Skeletal muscle satellite cell (primary cell): ENCODE measurements around the gene COL15A1.

ENCODE experiments used
- H3K27me3 ChIP-seq: 2 replicates; pipeline ENCODE4 v1.7.0; 2013; ENCODE audit warnings: low read length; ENCODE audit not compliant: control insufficient read depth, insufficient read depth
- H3K36me3 ChIP-seq: 2 replicates; pipeline ENCODE4 v1.7.0; 2013; ENCODE audit warnings: mild to moderate bottlenecking, control low read depth, low read length; ENCODE audit not compliant: insufficient read depth
- H3K4me1 ChIP-seq: 2 replicates; pipeline ENCODE4 v1.7.0; 2013; ENCODE audit warnings: low read length; ENCODE audit not compliant: control insufficient read depth, insufficient read depth
- H3K4me2 ChIP-seq: 2 replicates; pipeline ENCODE4 v1.7.0; 2013; ENCODE audit warnings: mild to moderate bottlenecking, low read length
- H3K4me3 ChIP-seq: 2 replicates; pipeline ENCODE4 v1.7.0; 2013; ENCODE audit warnings: low read length
- H3K9ac ChIP-seq: 2 replicates; pipeline ENCODE4 v1.7.0; 2013; ENCODE audit warnings: mild to moderate bottlenecking, low read depth, low read length, moderate library complexity
- H3K9me3 ChIP-seq: replicated peaks from 2 replicates; pipeline ENCODE4 v1.7.0; 2013; ENCODE audit warnings: mild to moderate bottlenecking, control low read depth, low read length

Gene COL15A1

DNA sequence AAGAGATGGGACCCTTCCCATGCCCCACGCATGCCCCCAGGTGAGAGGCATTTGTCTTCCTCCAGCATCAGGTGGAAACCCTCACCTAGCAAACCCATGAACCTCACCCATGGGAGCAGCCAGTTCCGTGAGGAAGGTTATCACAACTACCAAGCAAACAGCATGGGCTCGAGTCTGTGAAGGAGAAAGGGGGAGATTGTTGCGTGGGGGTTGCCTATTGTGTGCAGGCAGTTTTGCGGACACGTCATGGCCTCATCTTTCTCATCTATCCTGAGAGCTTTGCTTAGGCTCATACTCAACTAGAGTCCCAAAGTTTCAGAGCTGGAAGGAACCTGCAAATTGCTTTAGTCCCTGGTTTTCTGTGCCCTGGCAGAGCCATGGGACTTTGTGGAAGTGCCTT lies 87.6 kb downstream of the COL15A1 start:
- no peak overlapping the region for H3K4me2 ChIP-seq
- no peak overlapping the region for H3K4me3 ChIP-seq
- H3K9me3 ChIP-seq, result no peaks in the 10 kb centered on the region
- no peak overlapping the region for H3K9ac ChIP-seq
- no peaks in the 10 kb centered on the region for H3K36me3 ChIP-seq
- H3K27me3 ChIP-seq, result peaks cover 17% of the 10 kb centered on the region
- H3K4me1 ChIP-seq, result peaks cover 17% of the 10 kb centered on the region

DNA sequence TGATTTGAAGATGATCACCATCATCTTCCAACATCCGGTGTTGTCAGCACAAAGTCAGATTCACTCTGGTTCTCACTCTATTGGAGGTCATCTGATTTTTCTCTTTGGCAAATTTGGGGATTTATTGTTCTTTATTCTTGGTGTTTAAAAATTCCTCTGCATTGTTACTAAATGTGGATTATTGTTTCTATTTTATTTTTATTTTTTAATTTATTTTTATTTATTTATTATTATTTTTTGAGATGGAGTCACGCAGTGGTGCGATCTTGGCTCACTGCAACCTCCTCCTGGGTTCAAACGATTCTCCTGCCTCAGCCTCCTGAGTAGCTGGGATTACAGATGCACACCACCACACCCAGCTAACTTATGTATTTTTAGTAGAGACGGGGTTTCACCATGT lies 88.3 kb downstream of the COL15A1 start:
- H3K9me3 ChIP-seq, result no peaks in the 10 kb centered on the region
- H3K4me1 ChIP-seq, result peaks cover 17% of the 10 kb centered on the region
- peaks cover 12% of the 10 kb centered on the region for H3K27me3 ChIP-seq
- H3K4me2 ChIP-seq, result no peak overlapping the region
- H3K36me3 ChIP-seq, result no peaks in the 10 kb centered on the region
- no peak overlapping the region for H3K9ac ChIP-seq
- H3K4me3 ChIP-seq, result no peak overlapping the region

DNA sequence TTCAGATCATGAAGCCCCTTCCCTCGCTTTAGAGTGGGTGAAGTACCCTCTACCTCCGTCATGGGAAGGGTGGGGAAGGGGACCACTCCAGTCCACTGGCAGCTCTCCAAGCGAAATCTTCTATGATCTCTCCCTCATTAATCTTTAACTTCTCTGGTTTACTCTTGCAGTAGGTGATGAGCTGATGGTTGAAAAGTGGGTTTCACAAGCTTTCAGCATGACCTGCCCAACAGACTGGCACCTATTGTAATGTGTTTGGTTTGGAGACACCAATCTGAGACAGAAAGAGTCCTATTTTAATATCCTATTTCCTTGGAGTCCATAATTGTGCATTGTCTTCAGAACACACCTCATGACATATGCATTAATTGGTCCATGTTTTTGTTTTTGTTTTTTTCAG lies 90.4 kb downstream of the COL15A1 start:
- Histone ChIP-seq H3K4me1 (peaks cover 30% of the 10 kb centered on the region), H3K9ac (no peak overlapping the region), H3K9me3 (no peaks in the 10 kb centered on the region), H3K4me2 (no peak overlapping the region), H3K36me3 (no peaks in the 10 kb centered on the region), H3K4me3 (no peak overlapping the region), H3K27me3 (peaks cover 13% of the 10 kb centered on the region)

DNA sequence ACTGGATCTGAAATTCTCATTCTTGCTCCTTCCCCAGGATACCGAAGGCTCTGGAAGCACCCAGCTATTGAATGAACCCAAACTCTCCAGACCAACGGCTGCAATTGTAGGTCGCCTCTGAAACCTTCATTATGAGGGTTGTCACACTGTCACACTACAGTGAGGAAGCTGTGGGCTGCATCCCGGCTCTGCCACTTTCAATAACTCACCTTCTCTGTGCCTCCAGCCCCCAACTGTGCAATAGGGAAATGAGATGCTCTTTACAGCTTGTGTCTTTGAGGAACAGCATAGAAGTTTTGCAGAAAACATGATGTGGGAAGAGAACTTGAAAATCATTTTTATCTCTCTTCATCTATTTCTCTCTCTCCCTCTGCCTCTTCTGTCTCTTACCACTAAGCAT lies 91.6 kb downstream of the COL15A1 start:
- no peaks in the 10 kb centered on the region for H3K9me3 ChIP-seq

DNA sequence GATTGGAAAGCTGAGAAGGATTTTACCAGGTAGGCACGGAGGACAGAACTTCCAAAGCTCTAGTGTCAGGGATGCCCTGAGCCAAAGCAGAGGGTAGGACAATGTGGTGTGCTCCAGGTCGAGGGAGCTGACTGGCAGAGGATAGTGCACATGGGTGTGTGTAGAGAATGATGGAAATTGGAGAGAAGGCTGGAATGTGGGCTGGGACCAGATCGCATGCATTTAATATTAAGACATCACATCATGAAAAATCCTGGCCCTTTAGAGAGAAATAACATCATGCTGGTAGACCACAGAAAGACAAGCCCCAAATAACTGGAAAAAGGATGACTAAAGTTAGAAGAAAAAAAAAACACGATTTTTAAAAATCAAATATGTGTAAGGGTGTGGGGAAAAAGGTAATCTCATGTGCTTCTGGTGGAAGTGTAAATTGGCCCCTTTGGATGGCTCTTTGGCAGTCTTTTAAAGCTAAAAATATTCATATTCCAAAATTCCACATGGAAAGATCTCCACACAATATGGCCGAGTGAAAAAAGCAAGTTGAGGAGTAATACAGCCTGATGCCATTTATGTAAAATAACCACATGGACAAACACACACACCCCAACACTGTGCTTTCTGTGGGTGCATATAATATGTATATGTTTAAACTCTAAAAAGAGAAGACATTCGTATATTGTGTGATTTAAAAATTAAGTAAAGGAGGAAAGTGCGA lies 94.2 kb downstream of the COL15A1 start:
- no peaks in the 10 kb centered on the region for H3K9me3 ChIP-seq
- H3K27me3 ChIP-seq, result peaks cover 13% of the 10 kb centered on the region
- no peak overlapping the region for H3K4me3 ChIP-seq
- no peaks in the 10 kb centered on the region for H3K36me3 ChIP-seq
- H3K9ac ChIP-seq, result peak overlapping the region; percentile 17
- no peak overlapping the region for H3K4me2 ChIP-seq
- peaks cover 41% of the 10 kb centered on the region for H3K4me1 ChIP-seq

More for the DNA sequence above, 91.6 kb downstream of the COL15A1 start:
- Histone ChIP-seq H3K9ac (no peak overlapping the region), H3K36me3 (no peaks in the 10 kb centered on the region), H3K4me1 (peaks cover 35% of the 10 kb centered on the region), H3K4me2 (no peak overlapping the region), H3K27me3 (peaks cover 13% of the 10 kb centered on the region), H3K4me3 (no peak overlapping the region)

DNA sequence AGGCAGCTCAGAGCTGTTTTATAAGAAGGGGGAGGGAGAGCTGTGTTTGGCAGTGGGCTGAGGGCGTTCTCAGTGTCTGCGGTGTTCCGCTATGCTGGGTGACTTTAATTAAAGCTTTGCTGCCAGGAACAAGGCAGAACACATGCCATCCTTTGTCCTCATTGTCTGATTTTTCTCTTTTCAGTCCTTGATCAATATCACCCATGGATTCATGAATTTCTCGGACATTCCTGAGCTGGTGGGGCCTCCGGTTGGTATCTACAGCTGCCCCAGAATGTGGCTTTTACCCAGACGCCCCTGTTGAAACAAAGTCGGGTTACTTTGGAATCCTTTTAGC lies 94.7 kb downstream of the COL15A1 start:
- H3K27me3 ChIP-seq, result peaks cover 13% of the 10 kb centered on the region
- no peaks in the 10 kb centered on the region for H3K36me3 ChIP-seq
- peak overlapping the region; percentile 17 for H3K9ac ChIP-seq

DNA sequence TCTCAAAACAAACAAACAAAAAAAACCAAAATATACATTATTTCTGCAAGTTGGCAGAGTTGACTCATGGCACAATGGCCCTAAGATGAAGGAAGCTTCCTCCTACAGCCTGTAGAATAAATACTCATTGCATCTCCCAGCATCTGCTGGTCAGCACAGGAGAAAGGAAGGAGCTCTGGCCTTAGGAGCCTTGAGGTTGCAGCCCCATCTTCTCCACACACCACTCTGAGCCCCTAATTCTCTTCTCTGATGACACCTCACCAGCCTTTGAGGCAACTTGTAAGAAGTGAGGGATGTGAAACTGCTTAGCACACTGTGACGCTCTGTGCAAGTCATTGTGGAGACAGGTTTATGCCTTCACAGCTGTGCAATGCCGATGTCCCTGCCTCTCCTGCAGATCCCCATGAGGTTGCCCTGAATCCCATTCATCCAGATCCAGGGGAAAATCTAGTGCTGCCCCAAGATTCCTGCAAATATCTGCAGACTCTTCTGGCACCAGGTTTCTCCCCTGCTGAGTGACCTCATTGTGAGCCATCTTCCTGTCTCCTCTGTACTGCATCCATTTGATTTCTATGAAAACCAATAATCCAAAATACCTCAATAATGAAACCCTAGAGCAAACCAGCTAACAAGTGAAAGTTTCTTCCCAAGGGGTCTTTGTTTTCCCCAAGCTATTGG lies 95.9 kb downstream of the COL15A1 start:
- H3K4me1 ChIP-seq, result peaks cover 41% of the 10 kb centered on the region
- peaks cover 10% of the 10 kb centered on the region for H3K27me3 ChIP-seq
- H3K9me3 ChIP-seq, result no peaks in the 10 kb centered on the region
- peak overlapping the region; percentile 22 for H3K4me2 ChIP-seq
- no peak overlapping the region for H3K4me3 ChIP-seq
- no peaks in the 10 kb centered on the region for H3K36me3 ChIP-seq
- H3K9ac ChIP-seq, result no peak overlapping the region

More for the DNA sequence above, 94.7 kb downstream of the COL15A1 start:
- Histone ChIP-seq H3K9me3 (no peaks in the 10 kb centered on the region), H3K4me3 (no peak overlapping the region), H3K4me1 (peaks cover 41% of the 10 kb centered on the region), H3K4me2 (no peak overlapping the region)

DNA sequence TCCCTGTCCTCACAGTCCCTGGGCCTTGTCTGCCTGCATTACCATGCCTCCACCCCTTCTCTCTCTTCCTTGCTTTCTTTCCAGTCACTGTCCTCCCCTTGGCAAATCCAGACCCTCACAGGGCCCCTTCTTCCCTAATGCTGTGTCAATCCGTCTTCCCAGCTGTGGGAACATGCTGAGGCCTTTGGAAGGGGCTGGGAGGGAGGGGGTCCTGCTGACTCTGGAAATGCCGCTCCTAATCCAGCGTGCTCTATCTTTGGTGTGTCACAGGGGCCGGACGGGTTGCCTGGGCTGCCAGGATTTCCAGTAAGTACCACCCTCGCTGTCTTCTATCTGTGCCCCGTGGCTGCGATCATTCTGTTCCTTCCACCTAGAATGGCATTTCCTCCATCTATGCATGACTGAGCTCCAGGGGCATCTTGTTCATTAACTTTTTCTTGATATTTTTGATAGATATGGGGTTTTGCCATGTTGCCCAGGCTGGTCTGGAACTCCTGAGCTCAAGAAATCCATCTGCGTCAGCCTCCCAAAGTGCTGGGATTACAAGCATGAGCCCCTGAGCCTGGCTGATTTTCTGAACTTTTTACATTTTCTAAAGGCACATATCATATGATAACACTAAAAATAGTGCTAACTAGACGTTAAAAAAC lies 96.7 kb downstream of the COL15A1 start:
- no peaks in the 10 kb centered on the region for H3K36me3 ChIP-seq
- H3K4me2 ChIP-seq, result peak overlapping the region; percentile 56
- peak overlapping the region; percentile 33 for H3K4me3 ChIP-seq
- peak overlapping the region; percentile 68 for H3K9ac ChIP-seq
- peaks cover 3% of the 10 kb centered on the region for H3K27me3 ChIP-seq
- H3K9me3 ChIP-seq, result no peaks in the 10 kb centered on the region
- H3K4me1 ChIP-seq, result peaks cover 41% of the 10 kb centered on the region

DNA sequence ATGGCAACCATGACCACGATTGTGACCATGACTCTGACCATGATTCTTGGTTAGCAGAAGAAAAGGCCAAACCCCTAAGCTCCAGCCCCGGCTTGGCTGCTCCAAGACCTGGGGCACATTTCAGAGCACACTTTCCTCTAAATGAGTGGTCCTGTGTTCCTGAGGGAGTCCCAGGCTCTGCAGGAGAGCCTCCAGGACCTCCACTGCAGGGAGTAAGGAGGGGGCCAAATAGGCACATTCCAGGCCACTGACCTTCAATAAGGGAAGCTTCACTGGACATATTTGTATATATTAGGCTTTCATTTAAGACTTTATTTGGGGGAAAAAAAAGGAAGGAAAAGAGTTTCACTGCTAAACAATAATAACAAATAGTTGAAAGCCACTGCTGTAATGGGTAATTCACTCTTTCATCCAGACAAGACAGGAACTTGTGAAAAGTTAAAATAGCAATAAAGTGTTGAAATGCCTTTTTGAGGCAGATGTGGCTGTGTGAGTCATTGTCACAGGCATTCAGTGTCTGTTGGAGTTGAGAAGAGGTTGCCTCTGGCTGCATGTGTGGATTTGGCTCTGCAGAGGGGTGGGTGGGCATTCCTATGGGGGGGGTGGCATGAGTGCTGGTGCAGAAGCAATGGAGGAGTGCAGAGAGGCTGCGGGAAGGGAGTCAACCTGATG lies 97.3 kb downstream of the COL15A1 start:
- Histone ChIP-seq H3K4me3 (peak overlapping the region; percentile 33), H3K4me2 (peak overlapping the region; percentile 56), H3K9me3 (no peaks in the 10 kb centered on the region), H3K27me3 (peaks cover 3% of the 10 kb centered on the region), H3K36me3 (no peaks in the 10 kb centered on the region), H3K4me1 (peaks cover 41% of the 10 kb centered on the region), H3K9ac (peak overlapping the region; percentile 68)

DNA sequence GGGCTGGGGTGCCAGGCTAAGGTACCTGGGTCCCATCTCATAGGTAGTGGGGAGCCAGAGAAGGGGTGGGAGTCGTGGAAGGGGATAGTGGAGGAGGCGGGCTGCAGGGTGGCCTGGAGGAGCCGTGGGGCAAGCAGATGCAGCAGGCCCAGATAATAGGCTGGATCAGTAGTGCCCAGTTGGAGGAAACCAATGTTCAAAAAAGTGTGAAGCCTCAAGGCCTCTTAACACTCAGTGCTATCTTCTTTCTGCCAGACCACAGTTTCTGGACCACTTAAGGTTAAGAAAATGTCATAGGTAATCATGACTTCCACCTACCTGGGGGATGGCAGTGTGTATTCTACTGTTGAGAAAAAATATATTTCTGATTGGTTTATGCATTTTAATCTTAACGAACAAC lies 97.9 kb downstream of the COL15A1 start:
- Histone ChIP-seq H3K4me1 (peaks cover 41% of the 10 kb centered on the region), H3K4me3 (no peak overlapping the region)

DNA sequence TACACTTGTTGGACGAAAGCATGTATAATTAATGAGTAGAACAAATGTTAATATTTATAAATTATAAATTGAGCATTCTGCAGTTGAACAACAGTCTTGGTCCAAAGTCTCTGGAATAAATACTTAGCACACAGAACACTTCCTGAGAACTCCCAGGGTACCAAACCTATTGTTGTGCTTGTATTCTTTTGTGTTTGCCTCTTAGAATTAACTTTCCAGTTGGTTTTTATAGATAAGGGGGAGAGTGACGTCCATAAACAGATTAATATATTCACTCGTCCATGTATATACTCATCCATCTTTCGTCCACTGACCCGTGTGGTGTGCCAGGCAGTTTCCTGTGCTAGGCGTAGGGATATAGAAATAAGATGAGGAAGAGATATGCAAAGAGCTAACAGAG lies 98.9 kb downstream of the COL15A1 start:
- Histone ChIP-seq H3K36me3 (no peaks in the 10 kb centered on the region), H3K9ac (no peak overlapping the region), H3K27me3 (no peaks in the 10 kb centered on the region), H3K4me2 (no peak overlapping the region), H3K4me1 (peaks cover 39% of the 10 kb centered on the region), H3K9me3 (no peaks in the 10 kb centered on the region), H3K4me3 (no peak overlapping the region)

More for the DNA sequence above, 97.9 kb downstream of the COL15A1 start:
- no peak overlapping the region for H3K4me2 ChIP-seq
- no peaks in the 10 kb centered on the region for H3K9me3 ChIP-seq
- H3K9ac ChIP-seq, result no peak overlapping the region
- H3K36me3 ChIP-seq, result no peaks in the 10 kb centered on the region
- H3K27me3 ChIP-seq, result peaks cover 3% of the 10 kb centered on the region
